ENCODE results near the gene CLASP1.

DNA sequence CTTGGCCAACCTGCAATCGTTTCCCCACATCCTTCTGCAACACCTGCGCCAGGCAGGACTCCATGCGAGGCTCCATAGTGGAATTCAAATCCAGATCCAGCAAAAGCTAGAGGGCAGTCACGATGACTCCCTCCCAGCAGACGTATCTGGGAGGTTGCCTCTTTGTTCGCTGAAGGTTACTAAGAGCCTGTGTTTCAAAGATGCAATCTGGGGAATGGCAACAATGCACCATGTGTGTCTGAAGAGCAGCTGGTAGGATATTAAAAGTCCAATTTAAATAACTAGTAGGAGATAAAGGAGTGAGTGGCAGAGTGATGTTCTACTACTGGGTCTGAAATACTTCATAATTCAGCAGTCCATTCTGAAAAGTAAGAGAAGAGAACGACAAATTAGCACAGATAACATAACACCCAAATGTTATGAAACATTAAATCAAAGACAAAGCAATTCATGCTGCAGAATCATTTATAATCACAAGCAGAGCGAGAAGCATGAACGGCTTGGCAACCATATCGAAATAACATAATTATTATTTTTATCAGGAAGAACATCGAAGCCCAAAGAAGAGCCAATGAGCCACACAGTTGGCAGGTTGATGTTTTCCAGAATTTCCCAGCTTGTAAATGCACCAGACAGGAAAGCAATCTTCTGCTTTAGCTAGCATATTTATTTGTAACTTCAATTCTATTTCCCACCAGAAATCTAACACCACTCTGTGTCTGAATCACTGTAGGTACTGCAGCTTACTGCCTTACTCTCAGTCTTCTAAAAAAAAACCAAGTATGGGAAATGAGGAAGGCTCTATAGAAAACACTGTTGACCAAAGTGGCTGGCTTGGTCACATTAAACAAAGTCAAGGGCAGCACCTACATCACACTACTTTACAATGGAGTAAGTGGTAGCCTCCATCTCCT is 43.2 kb downstream of the CLASP1 start:
- TF ChIP-seq TAF1 (conservative IDR thresholded peaks at IDR 0.05): no peak
- TF ChIP-seq RAD21 (IDR thresholded peaks at IDR 0.05): no peak
- TF ChIP-seq, protein P1, sequence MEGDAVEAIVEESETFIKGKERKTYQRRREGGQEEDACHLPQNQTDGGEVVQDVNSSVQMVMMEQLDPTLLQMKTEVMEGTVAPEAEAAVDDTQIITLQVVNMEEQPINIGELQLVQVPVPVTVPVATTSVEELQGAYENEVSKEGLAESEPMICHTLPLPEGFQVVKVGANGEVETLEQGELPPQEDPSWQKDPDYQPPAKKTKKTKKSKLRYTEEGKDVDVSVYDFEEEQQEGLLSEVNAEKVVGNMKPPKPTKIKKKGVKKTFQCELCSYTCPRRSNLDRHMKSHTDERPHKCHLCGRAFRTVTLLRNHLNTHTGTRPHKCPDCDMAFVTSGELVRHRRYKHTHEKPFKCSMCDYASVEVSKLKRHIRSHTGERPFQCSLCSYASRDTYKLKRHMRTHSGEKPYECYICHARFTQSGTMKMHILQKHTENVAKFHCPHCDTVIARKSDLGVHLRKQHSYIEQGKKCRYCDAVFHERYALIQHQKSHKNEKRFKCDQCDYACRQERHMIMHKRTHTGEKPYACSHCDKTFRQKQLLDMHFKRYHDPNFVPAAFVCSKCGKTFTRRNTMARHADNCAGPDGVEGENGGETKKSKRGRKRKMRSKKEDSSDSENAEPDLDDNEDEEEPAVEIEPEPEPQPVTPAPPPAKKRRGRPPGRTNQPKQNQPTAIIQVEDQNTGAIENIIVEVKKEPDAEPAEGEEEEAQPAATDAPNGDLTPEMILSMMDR (IDR thresholded peaks at IDR 0.05; ENCODE audit: low read depth, low read length, missing input control): no peak
- TF ChIP-seq, protein P2, sequence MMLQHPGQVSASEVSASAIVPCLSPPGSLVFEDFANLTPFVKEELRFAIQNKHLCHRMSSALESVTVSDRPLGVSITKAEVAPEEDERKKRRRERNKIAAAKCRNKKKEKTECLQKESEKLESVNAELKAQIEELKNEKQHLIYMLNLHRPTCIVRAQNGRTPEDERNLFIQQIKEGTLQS (IDR thresholded peaks at IDR 0.05): no peak
- TF ChIP-seq, protein P3, sequence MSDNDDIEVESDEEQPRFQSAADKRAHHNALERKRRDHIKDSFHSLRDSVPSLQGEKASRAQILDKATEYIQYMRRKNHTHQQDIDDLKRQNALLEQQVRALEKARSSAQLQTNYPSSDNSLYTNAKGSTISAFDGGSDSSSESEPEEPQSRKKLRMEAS (IDR thresholded peaks at IDR 0.05): no peak
- TF ChIP-seq, protein P4, sequence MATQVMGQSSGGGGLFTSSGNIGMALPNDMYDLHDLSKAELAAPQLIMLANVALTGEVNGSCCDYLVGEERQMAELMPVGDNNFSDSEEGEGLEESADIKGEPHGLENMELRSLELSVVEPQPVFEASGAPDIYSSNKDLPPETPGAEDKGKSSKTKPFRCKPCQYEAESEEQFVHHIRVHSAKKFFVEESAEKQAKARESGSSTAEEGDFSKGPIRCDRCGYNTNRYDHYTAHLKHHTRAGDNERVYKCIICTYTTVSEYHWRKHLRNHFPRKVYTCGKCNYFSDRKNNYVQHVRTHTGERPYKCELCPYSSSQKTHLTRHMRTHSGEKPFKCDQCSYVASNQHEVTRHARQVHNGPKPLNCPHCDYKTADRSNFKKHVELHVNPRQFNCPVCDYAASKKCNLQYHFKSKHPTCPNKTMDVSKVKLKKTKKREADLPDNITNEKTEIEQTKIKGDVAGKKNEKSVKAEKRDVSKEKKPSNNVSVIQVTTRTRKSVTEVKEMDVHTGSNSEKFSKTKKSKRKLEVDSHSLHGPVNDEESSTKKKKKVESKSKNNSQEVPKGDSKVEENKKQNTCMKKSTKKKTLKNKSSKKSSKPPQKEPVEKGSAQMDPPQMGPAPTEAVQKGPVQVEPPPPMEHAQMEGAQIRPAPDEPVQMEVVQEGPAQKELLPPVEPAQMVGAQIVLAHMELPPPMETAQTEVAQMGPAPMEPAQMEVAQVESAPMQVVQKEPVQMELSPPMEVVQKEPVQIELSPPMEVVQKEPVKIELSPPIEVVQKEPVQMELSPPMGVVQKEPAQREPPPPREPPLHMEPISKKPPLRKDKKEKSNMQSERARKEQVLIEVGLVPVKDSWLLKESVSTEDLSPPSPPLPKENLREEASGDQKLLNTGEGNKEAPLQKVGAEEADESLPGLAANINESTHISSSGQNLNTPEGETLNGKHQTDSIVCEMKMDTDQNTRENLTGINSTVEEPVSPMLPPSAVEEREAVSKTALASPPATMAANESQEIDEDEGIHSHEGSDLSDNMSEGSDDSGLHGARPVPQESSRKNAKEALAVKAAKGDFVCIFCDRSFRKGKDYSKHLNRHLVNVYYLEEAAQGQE (IDR thresholded peaks at IDR 0.05): no peak
- no peak for TF ChIP-seq JUND (IDR thresholded peaks at IDR 0.05)
- TF ChIP-seq GABPA (IDR thresholded peaks at IDR 0.05 in 1 of 2, conservative IDR thresholded peaks at IDR 0.05 in 1 of 2): no peak
- no peak for TF ChIP-seq SP1 (IDR thresholded peaks at IDR 0.05)
- TF ChIP-seq HNF4G (IDR thresholded peaks at IDR 0.05): no peak
- TF ChIP-seq EGR1 (IDR thresholded peaks at IDR 0.05; ENCODE audit: low read depth in 2 of 2): no peak
- no peak for TF ChIP-seq FOXA1 (IDR thresholded peaks at IDR 0.05)
- TF ChIP-seq, protein P5, sequence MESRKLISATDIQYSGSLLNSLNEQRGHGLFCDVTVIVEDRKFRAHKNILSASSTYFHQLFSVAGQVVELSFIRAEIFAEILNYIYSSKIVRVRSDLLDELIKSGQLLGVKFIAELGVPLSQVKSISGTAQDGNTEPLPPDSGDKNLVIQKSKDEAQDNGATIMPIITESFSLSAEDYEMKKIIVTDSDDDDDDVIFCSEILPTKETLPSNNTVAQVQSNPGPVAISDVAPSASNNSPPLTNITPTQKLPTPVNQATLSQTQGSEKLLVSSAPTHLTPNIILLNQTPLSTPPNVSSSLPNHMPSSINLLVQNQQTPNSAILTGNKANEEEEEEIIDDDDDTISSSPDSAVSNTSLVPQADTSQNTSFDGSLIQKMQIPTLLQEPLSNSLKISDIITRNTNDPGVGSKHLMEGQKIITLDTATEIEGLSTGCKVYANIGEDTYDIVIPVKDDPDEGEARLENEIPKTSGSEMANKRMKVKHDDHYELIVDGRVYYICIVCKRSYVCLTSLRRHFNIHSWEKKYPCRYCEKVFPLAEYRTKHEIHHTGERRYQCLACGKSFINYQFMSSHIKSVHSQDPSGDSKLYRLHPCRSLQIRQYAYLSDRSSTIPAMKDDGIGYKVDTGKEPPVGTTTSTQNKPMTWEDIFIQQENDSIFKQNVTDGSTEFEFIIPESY (IDR thresholded peaks at IDR 0.05): no peak
- TF ChIP-seq YY1 (IDR thresholded peaks at IDR 0.05): no peak
